ENCODE results near the gene GLIS1.

DNA sequence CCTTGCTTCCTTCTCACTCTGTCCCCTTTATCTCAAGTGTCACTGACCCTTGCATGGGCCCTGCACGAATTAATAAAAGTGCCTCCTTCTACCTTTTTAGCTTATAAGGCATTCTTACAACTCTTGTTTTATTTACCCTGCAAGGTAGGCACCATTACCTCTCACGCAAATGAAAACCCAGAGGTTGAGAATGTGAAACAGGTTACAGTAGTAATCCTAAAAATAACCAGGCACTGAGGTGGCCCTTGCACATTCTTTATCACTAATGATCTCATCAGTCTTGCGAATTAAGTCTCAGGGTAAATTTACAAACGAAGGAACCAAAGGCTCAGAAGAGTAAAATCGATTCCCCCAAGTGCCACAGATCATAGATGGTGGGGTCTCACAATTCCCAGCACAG lies 3.7 kb downstream of the GLIS1 start:
- TF ChIP-seq, protein P1, sequence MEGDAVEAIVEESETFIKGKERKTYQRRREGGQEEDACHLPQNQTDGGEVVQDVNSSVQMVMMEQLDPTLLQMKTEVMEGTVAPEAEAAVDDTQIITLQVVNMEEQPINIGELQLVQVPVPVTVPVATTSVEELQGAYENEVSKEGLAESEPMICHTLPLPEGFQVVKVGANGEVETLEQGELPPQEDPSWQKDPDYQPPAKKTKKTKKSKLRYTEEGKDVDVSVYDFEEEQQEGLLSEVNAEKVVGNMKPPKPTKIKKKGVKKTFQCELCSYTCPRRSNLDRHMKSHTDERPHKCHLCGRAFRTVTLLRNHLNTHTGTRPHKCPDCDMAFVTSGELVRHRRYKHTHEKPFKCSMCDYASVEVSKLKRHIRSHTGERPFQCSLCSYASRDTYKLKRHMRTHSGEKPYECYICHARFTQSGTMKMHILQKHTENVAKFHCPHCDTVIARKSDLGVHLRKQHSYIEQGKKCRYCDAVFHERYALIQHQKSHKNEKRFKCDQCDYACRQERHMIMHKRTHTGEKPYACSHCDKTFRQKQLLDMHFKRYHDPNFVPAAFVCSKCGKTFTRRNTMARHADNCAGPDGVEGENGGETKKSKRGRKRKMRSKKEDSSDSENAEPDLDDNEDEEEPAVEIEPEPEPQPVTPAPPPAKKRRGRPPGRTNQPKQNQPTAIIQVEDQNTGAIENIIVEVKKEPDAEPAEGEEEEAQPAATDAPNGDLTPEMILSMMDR (IDR thresholded peaks at IDR 0.05; ENCODE audit: extremely low read depth in 1 of 2, insufficient read depth in 1 of 2, low read depth in 1 of 2, low read length in 2 of 2), result no peak
- TF ChIP-seq, protein P2, sequence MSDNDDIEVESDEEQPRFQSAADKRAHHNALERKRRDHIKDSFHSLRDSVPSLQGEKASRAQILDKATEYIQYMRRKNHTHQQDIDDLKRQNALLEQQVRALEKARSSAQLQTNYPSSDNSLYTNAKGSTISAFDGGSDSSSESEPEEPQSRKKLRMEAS (IDR thresholded peaks at IDR 0.05; ENCODE audit: insufficient read depth, insufficient read length), result no peak
- TF ChIP-seq POLR2AphosphoS5 (IDR thresholded peaks at IDR 0.05; ENCODE audit: insufficient read depth, low read depth, low read length) (no peak), POLR2A (IDR thresholded peaks at IDR 0.05; ENCODE audit: low read depth, low read length) (no peak), EZH2 (IDR thresholded peaks at IDR 0.05; ENCODE audit: borderline replicate concordance, low read depth, low read length, severe bottlenecking) (no peak), GATA2 (IDR thresholded peaks at IDR 0.05; ENCODE audit: insufficient read depth, insufficient read length, low read depth, low read length) (no peak), MYC (IDR thresholded peaks at IDR 0.05; ENCODE audit: low read depth, low read length) (no peak), JUN (IDR thresholded peaks at IDR 0.05; ENCODE audit: borderline replicate concordance, insufficient read depth, insufficient read length, low read depth) (no peak)
